Left colon (tissue), 2 donors: ENCODE measurements around the gene GPATCH2. TPM values are rescaled to one million over a fixed set of nuclear protein-coding genes. Genes with fewer than 3 reads are reported as not detected.

Experiments used
- ATAC-seq: fragments of 200-7000 bp; cut with Tn5 transposase; one replicate; pipeline ENCODE4 v1.9.1; 2020; ENCODE audit warnings: mild to moderate bottlenecking, moderate library complexity
- DNase-seq, 2 donors: peaks; one replicate each; pipeline ENCODE4 v3.0.0-alpha.2; 2020
- intact Hi-C, 2 donors: fragments of 100-400 bp; cut with DNase I in 1 of 2; cut with micrococcal nuclease in 1 of 2; formaldehyde crosslinking; loops; one replicate each; pipeline versions ENCODE4 v1.11.2 to v1.14.0; 2022; cut with DNase I, micrococcal nuclease
- total RNA-seq, 2 donors: library from RNA; stranded (reverse); fragmentation: NEBNext Ultra II Directional; extraction: Animal tissue kit (Norgen Biotek cat#: 25700); gene quantifications; one replicate each; pipeline ENCODE4 v1.2.1, GENCODE V29; 2021
- donor health status: DM: no; HTN: no; CAD: no.
- donor health status: DM: yes; HTN: yes; CAD: no.

Gene GPATCH2
- total RNA-seq, 2 donors from 2014 or later, result 11.6 to 12.4 TPM

DNA sequence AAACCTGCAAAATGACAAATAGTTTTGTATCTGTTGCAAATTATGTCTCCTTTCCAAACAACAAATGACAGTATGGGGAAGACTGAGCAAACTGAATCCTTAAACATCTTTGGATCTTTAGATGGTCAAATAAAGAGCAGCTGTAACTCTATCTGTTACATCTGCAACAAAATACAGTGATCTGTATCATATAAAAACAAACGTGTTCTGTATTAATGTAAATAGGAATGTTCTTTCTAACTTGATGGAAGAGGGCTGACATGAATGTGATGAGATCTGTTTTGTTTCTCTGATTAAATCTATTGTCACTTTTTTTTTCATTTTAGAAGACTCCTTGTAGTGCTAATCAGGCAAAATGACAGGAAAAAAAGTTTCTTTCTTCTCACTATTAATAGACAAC, 159.5 kb downstream of the GPATCH2 start:
- intact Hi-C loops, result no loop called here
- ATAC-seq, result no peak
- no peak for DNase-seq

- ATAC-seq (peak; percentile 63), DNase-seq (no peak)
- intact Hi-C loops, result no loop called here
Observed at GRCh38 chr1:217469983-217470382, 160.9 kb downstream of the GPATCH2 start.

GRCh38 chr1:217465102-217465501, 165.8 kb downstream of the GPATCH2 start:
- ATAC-seq (no peak), DNase-seq (no peak)
- intact Hi-C loops, result no loop called here

DNA sequence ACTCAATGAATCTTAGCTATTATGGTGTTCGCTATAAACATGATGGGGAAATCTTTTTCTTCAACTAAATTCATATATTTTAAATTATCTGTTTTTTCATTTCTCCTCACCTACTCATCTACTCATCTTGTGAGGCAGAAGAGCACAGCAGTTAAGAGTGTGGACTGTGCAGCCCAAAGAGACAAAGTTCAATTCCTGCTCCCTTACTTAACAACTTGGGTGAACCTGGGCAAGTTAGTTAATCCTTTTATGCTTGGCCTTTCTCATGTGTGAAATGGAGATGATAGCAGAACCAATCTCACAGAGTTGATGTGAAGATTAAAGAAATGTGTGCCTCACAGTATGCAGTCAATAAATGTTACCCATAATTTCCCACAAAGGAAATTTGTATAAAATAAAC, 168.2 kb downstream of the GPATCH2 start:
- ATAC-seq, result peak; percentile 67

GRCh38 chr1:217462159-217462558, 168.7 kb downstream of the GPATCH2 start:
- ATAC-seq, result no peak

More for the DNA sequence above, 168.2 kb downstream of the GPATCH2 start:
- DNase-seq, result no peak
- intact Hi-C loops, result no loop called here

DNA sequence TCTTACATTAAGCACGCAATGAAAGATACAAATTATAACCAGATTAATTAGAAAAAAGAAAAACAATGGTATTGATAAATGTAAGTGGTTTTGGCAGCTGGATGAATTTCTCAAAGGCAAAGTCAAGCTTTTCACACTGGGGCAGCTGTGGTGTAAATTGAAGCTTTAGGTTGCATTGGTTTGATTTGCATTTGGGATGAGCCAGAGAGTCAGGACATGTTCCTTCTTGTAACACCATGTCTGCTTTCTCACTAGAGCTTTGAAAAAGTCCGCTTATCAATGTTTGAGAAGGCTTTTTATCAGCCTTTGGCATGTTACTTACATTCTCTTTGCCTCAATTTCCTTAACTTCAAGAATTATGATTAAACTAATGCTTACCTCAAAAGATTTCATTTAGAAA, 173.9 kb downstream of the GPATCH2 start:
- intact Hi-C loops, result no loop called here
- no peak for DNase-seq
- ATAC-seq, result no peak

More at GRCh38 chr1:217462159-217462558, 168.7 kb downstream of the GPATCH2 start:
- intact Hi-C loops, result no loop called here
- DNase-seq, result no peak

DNA sequence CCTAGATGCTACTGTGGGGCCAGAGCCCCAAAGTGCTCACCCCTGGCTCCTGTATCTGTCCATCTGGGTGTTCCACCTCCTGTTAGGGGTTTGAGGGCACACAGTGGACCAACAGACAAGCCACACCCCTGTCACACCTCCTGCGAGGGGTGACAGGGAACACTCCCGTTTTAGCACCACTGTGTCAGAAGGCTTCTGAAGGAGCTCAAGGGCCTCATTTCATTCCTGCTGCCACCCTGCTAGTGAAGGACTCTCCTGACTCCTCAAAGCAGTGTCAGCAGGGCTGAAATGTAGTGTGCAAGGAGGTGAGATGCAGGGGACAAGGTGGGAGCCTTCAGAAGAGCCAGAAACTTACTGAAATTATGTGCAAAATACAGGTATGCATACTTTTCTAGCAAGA, 174.6 kb downstream of the GPATCH2 start:
- intact Hi-C loops, result no loop called here
- ATAC-seq (no peak), DNase-seq (no peak)

GRCh38 chr1:217453816-217454215, 177.1 kb downstream of the GPATCH2 start:
- no peak for ATAC-seq
- intact Hi-C loops, result no loop called here
- DNase-seq, result no peak

GRCh38 chr1:217449370-217449769, 181.5 kb downstream of the GPATCH2 start:
- ATAC-seq (no peak), DNase-seq (no peak)
- intact Hi-C loops, result no loop called here

DNA sequence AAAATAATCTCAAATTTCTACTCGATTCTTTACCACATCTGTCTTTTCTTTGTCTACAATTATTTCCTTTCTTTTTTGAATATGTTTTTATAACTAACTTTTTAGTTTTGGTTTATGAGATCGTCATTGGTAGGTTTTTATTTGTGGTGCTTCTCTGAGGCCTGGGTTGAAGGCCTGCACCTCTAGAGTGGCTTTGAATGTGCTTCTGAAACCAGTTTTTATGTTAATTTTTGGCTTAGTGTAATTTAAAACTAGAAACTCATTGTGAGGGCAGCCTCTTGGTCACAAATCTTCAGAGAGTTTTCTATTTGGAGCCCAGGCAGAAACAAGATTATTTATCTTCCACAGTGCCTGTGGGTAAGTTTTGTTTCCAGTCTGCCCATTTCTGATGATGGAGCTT, 187.0 kb downstream of the GPATCH2 start:
- DNase-seq, result no peak
- intact Hi-C loops, result no loop called here
- no peak for ATAC-seq

DNA sequence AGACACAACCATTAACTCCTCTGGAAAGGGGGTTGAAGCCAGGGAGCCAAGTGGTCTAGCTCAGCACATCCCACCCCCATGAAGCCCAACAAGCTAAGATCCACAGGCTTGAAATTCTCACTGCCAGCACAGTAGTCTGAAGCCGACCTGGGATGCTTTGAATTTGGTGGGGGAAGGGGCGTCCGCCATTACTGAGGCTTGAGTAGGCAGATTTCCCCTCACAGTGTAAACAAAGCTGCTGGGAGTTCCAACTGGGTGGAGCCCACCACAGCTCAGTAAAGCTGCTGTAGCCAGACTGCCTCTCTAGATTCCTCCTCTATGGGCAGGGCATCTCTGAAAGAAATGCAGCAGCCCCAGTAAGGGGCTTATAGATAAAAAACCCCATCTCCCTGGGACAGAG, 193.5 kb downstream of the GPATCH2 start:
- DNase-seq, result no peak
- intact Hi-C loops, result no loop called here

DNA sequence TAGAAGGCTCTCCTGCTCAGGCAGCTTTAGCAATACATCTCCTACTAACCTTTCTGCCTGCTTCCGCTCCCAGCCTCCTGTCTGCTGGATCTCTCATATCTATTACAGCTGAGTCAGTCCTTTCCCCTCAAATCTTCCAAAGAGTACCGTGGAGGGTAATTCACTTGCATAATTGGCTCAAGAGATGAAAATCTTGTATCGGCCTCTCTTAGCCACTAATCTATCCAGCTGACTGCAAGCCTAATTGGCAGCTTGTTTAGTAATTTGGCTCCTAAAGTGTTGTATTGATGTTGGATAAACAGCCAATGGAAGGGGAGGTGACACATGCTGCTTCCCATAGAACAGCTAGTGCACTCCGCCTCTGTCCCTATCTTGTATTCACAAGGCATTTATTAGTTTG, 195.7 kb downstream of the GPATCH2 start:
- intact Hi-C loops, result no loop called here
- DNase-seq, result no peak
- ATAC-seq, result no peak

More for the DNA sequence above, 193.5 kb downstream of the GPATCH2 start:
- no peak for ATAC-seq

- ATAC-seq, result no peak
- intact Hi-C loops, result no loop called here
Observed at GRCh38 chr1:217433664-217434063, 197.2 kb downstream of the GPATCH2 start.

DNA sequence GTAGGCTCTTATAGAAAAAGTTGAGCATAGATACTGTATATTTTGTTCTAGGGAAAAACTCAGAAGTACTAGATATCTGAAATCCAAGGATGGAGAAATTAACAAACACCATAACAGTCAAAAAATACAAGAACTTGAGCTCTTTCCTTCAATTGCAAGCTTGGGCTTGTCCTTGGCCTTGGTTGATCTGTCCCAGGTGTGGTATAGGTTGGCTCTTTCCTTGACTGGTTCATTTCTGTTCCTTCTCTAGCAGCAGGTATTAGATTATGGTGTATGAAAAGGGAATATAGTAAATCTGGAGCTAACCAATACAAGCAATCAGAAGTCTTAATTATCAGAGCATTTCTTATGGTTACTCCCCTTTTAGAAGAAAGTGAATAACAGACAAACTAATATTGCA, 198.6 kb downstream of the GPATCH2 start:
- intact Hi-C loops, result no loop called here
- DNase-seq, result no peak
- ATAC-seq, result no peak

More at GRCh38 chr1:217433664-217434063, 197.2 kb downstream of the GPATCH2 start:
- DNase-seq, result no peak

DNA sequence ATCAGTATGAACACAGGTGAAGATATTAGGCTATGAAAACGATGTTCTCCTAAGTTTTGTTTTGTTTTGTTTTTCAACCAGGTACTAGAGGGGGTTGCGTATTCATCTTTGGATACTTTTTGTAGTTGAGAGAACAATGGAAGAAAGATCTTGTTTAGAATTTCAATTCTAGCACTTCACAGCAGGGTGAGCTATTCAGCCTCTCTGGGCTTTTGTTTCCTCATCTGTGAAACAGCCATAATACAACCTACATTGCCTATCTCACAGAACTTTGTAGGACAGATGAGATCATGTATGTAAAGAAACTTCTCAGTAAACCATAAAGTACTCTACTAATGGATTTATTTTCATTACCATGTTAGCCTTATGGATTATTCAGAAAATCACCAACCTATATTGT, 199.5 kb downstream of the GPATCH2 start:
- ATAC-seq (peak; percentile 45), DNase-seq (no peak)
- intact Hi-C loops, result no loop called here

- ATAC-seq (no peak), DNase-seq (no peak)
- intact Hi-C loops, result no loop called here
Observed at GRCh38 chr1:217425422-217425821, 205.5 kb downstream of the GPATCH2 start.

DNA sequence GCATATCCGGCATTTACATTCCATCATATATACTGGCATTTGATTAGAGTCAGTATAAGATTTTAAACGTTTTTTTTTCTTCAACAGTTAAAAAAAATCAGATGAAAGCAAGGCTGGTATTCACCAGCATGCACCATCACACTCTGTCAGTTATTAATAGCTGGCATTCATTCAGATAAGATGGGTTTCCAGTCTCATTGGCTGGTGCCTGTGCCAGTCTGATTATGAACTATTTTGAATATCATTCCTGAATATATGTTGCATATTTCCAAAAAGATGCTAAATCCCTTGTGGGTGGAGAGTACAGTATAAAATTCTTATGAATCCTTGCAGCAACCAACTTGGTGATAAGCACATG, 211.7 kb downstream of the GPATCH2 start:
- intact Hi-C loops, result no loop called here
- DNase-seq, result no peak
- no peak for ATAC-seq

GRCh38 chr1:217418269-217419193, 212.4 kb downstream of the GPATCH2 start:
- DNase-seq, result no peak

DNA sequence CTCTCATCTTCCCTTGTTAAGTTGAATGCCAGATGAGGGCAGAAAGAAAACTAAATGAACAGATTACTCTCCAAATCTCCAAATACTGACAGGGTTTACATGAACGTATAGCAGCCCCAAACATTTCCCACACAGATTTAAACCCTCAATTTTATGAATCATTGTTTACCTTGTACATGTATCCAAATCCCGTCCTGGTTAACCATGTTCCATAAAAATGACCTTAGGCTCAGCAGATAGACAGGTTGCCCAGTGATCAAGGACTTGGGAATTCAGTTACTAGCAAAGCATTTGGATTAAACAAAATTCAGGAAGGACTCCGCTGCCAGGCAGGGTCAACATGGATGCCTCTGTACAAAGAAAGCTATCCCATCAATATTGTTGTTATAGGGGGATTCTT, 213.5 kb downstream of the GPATCH2 start:
- DNase-seq (no peak), ATAC-seq (no peak)
- intact Hi-C loops, result no loop called here

More at GRCh38 chr1:217418269-217419193, 212.4 kb downstream of the GPATCH2 start:
- no peak for ATAC-seq
- intact Hi-C loops, result no loop called here

DNA sequence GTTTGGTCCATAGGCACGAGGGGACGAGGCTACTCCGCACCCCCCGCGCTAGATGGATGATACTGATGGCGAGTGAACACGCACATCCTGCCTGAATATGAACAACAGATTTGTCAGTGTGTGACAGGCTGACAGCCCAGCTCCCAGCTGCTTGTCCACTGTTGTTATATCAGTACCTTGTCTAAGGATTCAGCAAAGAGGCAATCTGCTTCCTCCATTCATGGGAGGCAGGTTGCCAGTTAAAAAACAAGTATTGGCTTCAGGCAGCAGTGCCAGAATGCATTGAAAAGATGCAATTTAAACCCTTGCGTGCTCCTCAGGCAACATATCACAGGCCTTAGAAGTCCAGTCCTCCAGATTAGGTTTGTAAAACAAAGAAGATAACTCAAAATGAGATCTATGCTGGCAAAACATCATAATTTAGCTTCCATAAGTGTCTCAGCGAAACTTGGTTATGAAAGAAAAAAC, 223.3 kb downstream of the GPATCH2 start:
- no peak for DNase-seq
- intact Hi-C loops, result no loop called here
- no peak for ATAC-seq
